ENCODE results near the gene THAP8. TPM values are rescaled to one million over a fixed set of nuclear protein-coding genes. Genes with fewer than 3 reads are reported as not detected.

The THAP8 gene
- polyA plus RNA-seq, 3 donors: 2.4 to 6.0 (median 3.1) TPM

DNA sequence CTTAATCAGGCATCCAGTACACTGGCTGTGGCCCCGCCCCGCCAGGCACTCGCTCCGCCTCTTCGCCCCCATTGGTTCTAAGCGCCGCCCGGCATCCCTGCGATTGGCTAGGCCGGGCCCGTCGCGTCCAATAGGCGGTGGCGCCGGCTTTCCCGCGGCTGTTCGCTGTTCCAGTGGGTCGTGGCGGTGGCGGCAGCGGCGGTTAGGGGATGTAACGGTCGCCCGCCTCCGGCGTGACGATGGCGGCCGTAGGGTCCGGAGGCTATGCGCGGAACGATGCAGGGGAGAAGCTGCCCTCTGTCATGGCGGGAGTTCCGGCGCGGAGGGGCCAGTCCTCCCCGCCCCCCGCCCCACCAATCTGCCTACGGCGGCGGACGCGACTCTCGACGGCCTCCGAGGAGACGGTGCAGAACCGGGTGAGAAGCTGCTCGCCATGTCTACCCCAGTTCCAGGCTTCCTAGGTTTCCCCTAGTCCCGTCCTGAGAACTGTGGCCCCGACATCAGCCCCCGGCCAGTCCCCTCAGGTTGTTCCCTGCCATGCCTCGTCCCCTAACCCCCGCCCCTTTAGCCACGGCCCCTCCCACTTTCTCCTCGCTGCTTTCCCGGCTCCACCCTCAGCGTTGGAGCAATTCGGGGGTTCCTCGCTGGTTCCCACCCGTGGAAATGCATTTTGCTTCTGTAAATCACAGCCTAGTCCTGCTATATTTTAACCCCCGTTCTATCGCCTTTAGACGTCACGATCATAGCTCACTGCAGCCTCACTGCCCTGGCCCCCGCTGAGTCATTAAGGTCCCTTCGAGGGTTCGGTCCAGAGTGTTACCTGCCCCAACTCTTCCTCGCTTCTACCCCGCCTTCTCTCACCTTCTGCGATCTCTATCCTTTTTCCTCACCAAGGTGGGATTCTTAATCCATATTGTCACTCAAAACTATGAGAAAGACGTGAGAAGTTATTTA is 925 bp upstream of the THAP8 start, which contains the start of gene WDR62:
WDR62 (plus strand) TSS at position 165 of the 954 bp plus-strand sequence; CDS start at position 240, 75 bp downstream.
- H3K27ac ChIP-seq (ENCODE audit: low read depth in 1 of 2, low read length in 2 of 2): peak within 1 kb of the TSS; percentile 93 to 95
- H3K4me1 ChIP-seq (ENCODE audit: control insufficient read depth in 1 of 2, insufficient read depth in 2 of 2, low read length in 2 of 2): peaks cover 12 to 18% of the 10 kb centered on the region in 2 donors
- H3K4me1 Mint-ChIP-seq: peaks cover 17% of the 10 kb centered on the region
- peaks cover 39% of the 10 kb centered on the region for H3K79me2 ChIP-seq (ENCODE audit: insufficient read depth, low read length)
- peak within 1 kb of the TSS; percentile 79 for H3K9ac ChIP-seq (ENCODE audit: insufficient read depth, low read length, poor library complexity, severe bottlenecking)
- peak; percentile 91 to 93 (median 92) for DNase-seq
- peaks cover 6 to 18% of the 10 kb centered on the region in 2 donors for H3K36me3 ChIP-seq (replicated peaks in 1 of 2; ENCODE audit: control insufficient read depth in 1 of 2, insufficient read depth in 2 of 2, low read length in 2 of 2)
- no peaks in the 10 kb centered on the region for H3K27me3 ChIP-seq (ENCODE audit: control insufficient read depth in 2 of 2, insufficient read depth in 2 of 2, low read length in 2 of 2)
- no peaks in the 10 kb centered on the region for H3K9me3 Mint-ChIP-seq
- peak within 1 kb of the TSS; percentile 97 to 99 (median 98) for H3K27ac Mint-ChIP-seq
- WGBS (ENCODE audit: insufficient coverage): under 1% methylated on average over 68 of the region's 76 CpGs
- H3K36me3 Mint-ChIP-seq: peaks cover 11 to 19% of the 10 kb centered on the region in 2 donors
- H3K27me3 Mint-ChIP-seq (ENCODE audit: low read depth in 3 of 3): peaks cover 0 to 1% (median 0%) of the 10 kb centered on the region in 3 donors
- intact Hi-C loops (cut with micrococcal nuclease): loop anchor here (1.0 to 10.0 kb wide), 7 partner anchors 40 to 280 kb away; partner anchors contain the start of genes ALKBH6 (in 2 of the 2), ARHGAP33 (in 1 of the 2), HCST (in 1 of the 2) and NFKBID (in 1 of the 2)
- H4K20me1 ChIP-seq (ENCODE audit: insufficient read depth, low read length): no peaks in the 10 kb centered on the region
- peak within 1 kb of the TSS; percentile 90 for H3K4me2 ChIP-seq (replicated peaks; ENCODE audit: extremely low read depth, low read length, poor library complexity, severe bottlenecking)
- H3K4me3 Mint-ChIP-seq: peak within 1 kb of the TSS; percentile 99 to 100
- H2AFZ ChIP-seq (ENCODE audit: insufficient read depth, low read depth, low read length, poor library complexity, severe bottlenecking): peak within 1 kb of the TSS; percentile 88
- H3K4me3 ChIP-seq (replicated peaks in 1 of 3; ENCODE audit: low read depth in 2 of 3, low read length in 3 of 3): peak within 1 kb of the TSS; percentile 70 to 94 (median 90)
- no peaks in the 10 kb centered on the region for H3K9me3 ChIP-seq (replicated peaks in 1 of 2; ENCODE audit: control insufficient read depth in 1 of 2, insufficient read depth in 1 of 2, low read length in 2 of 2)
- TF ChIP-seq, protein P1, sequence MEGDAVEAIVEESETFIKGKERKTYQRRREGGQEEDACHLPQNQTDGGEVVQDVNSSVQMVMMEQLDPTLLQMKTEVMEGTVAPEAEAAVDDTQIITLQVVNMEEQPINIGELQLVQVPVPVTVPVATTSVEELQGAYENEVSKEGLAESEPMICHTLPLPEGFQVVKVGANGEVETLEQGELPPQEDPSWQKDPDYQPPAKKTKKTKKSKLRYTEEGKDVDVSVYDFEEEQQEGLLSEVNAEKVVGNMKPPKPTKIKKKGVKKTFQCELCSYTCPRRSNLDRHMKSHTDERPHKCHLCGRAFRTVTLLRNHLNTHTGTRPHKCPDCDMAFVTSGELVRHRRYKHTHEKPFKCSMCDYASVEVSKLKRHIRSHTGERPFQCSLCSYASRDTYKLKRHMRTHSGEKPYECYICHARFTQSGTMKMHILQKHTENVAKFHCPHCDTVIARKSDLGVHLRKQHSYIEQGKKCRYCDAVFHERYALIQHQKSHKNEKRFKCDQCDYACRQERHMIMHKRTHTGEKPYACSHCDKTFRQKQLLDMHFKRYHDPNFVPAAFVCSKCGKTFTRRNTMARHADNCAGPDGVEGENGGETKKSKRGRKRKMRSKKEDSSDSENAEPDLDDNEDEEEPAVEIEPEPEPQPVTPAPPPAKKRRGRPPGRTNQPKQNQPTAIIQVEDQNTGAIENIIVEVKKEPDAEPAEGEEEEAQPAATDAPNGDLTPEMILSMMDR (IDR thresholded peaks at IDR 0.05): no peak

- no CpG with 5 or more reads among the region's 4 CpGs for WGBS (ENCODE audit: insufficient coverage)
- Histone ChIP-seq H3K4me3 (replicated peaks in 1 of 3; ENCODE audit: low read depth in 2 of 3, low read length in 3 of 3) (no peak overlapping the region), H2AFZ (ENCODE audit: insufficient read depth, low read depth, low read length, poor library complexity, severe bottlenecking) (no peak overlapping the region), H3K79me2 (ENCODE audit: insufficient read depth, low read length) (peaks cover 17% of the 10 kb centered on the region), H3K36me3 (replicated peaks in 1 of 2; ENCODE audit: control insufficient read depth in 1 of 2, insufficient read depth in 2 of 2, low read length in 2 of 2) (no peaks in the 10 kb centered on the region), H4K20me1 (ENCODE audit: insufficient read depth, low read length) (no peaks in the 10 kb centered on the region), H3K27me3 (ENCODE audit: control insufficient read depth in 2 of 2, insufficient read depth in 2 of 2, low read length in 2 of 2) (no peaks in the 10 kb centered on the region), H3K4me2 (replicated peaks; ENCODE audit: extremely low read depth, low read length, poor library complexity, severe bottlenecking) (no peak overlapping the region), H3K9me3 (replicated peaks in 1 of 2; ENCODE audit: control insufficient read depth in 1 of 2, insufficient read depth in 1 of 2, low read length in 2 of 2) (no peaks in the 10 kb centered on the region), H3K9ac (ENCODE audit: insufficient read depth, low read length, poor library complexity, severe bottlenecking) (no peak overlapping the region), H3K4me1 (ENCODE audit: control insufficient read depth in 1 of 2, insufficient read depth in 2 of 2, low read length in 2 of 2) (peaks cover 12 to 18% of the 10 kb centered on the region in 2 donors), H3K27ac (ENCODE audit: low read depth in 1 of 2, low read length in 2 of 2) (no peak overlapping the region)
- Mint-ChIP-seq H3K27me3 (ENCODE audit: low read depth in 3 of 3) (peaks cover 0 to 1% (median 0%) of the 10 kb centered on the region in 3 donors), H3K4me3 (no peak overlapping the region), H3K27ac (peak overlapping the region in 1 of 7 donors; percentile 50), H3K36me3 (no peaks in the 10 kb centered on the region), H3K4me1 (peaks cover 16% of the 10 kb centered on the region), H3K9me3 (no peaks in the 10 kb centered on the region)
- intact Hi-C loops (cut with micrococcal nuclease): loop anchor here (5.0 to 10.0 kb wide), 4 partner anchors 39 to 277 kb away; partner anchors contain the start of genes ALKBH6 (in 1 of the 2), ARHGAP33 (in 1 of the 2), HCST (in 1 of the 2) and NFKBID (in 1 of the 2)
- TF ChIP-seq, protein P1 (IDR thresholded peaks at IDR 0.05): no peak
- DNase-seq: no peak
Measured at GRCh38 chr19:36051637-36052036, 2.4 kb downstream of the THAP8 start.

Measured in CD14-positive monocyte (primary cell).